Osteoblast (primary cell): ENCODE results near the gene TIMP3. TPM values are rescaled to one million over a fixed set of nuclear protein-coding genes. Genes with fewer than 3 reads are reported as not detected.
A peak's percentile ranks its signal among the peaks of the same experiment; 100 is the strongest.

ENCODE experiments used
- DNase-seq: peaks from one replicate; pipeline ENCODE4 v3.0.0; 2011; ENCODE audit warnings: low spot score, mixed read lengths; ENCODE audit not compliant: insufficient read length; ENCODE audit errors: missing footprints
- H2AFZ ChIP-seq: 2 replicates; pipeline ENCODE4 v1.6.0; 2011; ENCODE audit warnings: mild to moderate bottlenecking, low read length
- H3K27ac ChIP-seq: 2 replicates; pipeline ENCODE4 v1.5.1; 2011; ENCODE audit warnings: mild to moderate bottlenecking, low read depth, low read length, moderate library complexity
- H3K27me3 ChIP-seq: 2 replicates; pipeline ENCODE4 v1.6.0; 2012; ENCODE audit warnings: mild to moderate bottlenecking, control low read depth, inconsistent platforms, low read length, moderate library complexity; ENCODE audit not compliant: insufficient read depth
- H3K36me3 ChIP-seq: 2 replicates; pipeline ENCODE4 v1.5.1; 2011; ENCODE audit warnings: mild to moderate bottlenecking, low read length, control low read depth, moderate library complexity; ENCODE audit not compliant: insufficient read depth
- H3K4me1 ChIP-seq: 2 replicates; pipeline ENCODE4 v1.5.1; 2011; ENCODE audit warnings: mild to moderate bottlenecking, low read length, control low read depth, moderate library complexity; ENCODE audit not compliant: insufficient read depth
- H3K4me2 ChIP-seq: 2 replicates; pipeline ENCODE4 v1.6.0; 2011; ENCODE audit warnings: mild to moderate bottlenecking, low read length; ENCODE audit not compliant: insufficient read depth
- H3K4me3 ChIP-seq: fragments of 200-600 bp; sonication (generic); 3 replicates; pipeline ENCODE4 v1.5.1; 2012; ENCODE audit warnings: mild to moderate bottlenecking, low read length, inconsistent platforms; ENCODE audit not compliant: insufficient read depth
- H3K79me2 ChIP-seq: 2 replicates; pipeline ENCODE4 v1.6.0; 2012; ENCODE audit warnings: mild to moderate bottlenecking, low read length, control low read depth, inconsistent platforms; ENCODE audit not compliant: insufficient read depth
- H3K9me3 ChIP-seq: 2 replicates; pipeline ENCODE4 v1.5.1; 2011; ENCODE audit warnings: low read depth, low read length, control low read depth
- H4K20me1 ChIP-seq: 2 replicates; pipeline ENCODE4 v1.6.0; 2012; ENCODE audit warnings: mild to moderate bottlenecking, low read length, control low read depth; ENCODE audit not compliant: insufficient read depth
- total RNA-seq: library from RNA; depleted of rRNA; stranded (reverse); fragments of >200 nt; gene quantifications from 2 replicates; pipeline ENCODE4 v1.2.3, GENCODE V29; 2012
- TF ChIP-seq, protein P1 (sequence below): IDR thresholded peaks from 2 replicates; pipeline ENCODE4 v1.5.1; 2011; ENCODE audit warnings: mild to moderate bottlenecking, low read depth, low read length, moderate library complexity; ENCODE audit errors: extremely low read depth

Gene TIMP3
- total RNA-seq, 1 donor, result 1,293 TPM

DNA sequence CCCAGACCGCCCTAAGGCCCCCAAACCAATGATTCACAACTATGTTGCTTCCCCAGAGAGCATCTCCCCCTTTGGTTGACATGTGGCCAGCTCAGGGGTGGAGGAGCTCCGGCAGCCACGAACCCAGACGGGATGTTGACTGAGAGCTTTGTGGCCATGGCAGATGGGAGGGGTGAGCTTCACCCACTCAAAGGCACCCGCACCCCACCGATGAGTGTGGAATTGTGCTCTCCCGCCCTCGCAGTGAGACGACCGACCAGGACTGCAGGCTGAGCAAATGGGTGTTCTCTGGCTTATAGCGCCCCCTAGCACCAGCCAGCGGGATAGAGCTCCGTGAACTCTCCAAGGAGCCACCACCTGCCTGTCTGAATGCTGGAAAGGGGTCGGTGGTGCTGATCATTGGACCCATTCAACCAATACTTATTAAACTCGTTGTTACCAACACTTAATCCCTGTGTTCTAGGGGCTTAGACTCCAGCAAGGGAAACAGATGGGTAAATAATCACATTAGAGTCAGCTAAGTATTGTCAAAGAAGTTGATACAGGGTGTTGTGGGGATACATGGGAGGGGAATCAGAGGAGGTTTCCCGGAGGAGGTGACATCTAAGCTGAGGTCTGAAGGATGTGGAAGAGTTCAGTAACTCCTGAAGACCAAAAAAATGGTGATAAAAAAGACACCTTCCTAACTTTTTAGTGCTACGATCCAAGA is 4.5 kb upstream of the TIMP3 start:
- peaks cover 9% of the 10 kb centered on the region for H3K79me2 ChIP-seq
- peak overlapping the region; percentile 18 for H3K4me3 ChIP-seq
- peak overlapping the region; percentile 61 for H2AFZ ChIP-seq
- peak overlapping the region; percentile 11 for H3K27ac ChIP-seq
- H3K4me2 ChIP-seq, result peak overlapping the region; percentile 65
- H3K27me3 ChIP-seq, result no peaks in the 10 kb centered on the region
- no peaks in the 10 kb centered on the region for H3K36me3 ChIP-seq
- H3K4me1 ChIP-seq, result peaks cover 44% of the 10 kb centered on the region
- TF ChIP-seq, protein P1, sequence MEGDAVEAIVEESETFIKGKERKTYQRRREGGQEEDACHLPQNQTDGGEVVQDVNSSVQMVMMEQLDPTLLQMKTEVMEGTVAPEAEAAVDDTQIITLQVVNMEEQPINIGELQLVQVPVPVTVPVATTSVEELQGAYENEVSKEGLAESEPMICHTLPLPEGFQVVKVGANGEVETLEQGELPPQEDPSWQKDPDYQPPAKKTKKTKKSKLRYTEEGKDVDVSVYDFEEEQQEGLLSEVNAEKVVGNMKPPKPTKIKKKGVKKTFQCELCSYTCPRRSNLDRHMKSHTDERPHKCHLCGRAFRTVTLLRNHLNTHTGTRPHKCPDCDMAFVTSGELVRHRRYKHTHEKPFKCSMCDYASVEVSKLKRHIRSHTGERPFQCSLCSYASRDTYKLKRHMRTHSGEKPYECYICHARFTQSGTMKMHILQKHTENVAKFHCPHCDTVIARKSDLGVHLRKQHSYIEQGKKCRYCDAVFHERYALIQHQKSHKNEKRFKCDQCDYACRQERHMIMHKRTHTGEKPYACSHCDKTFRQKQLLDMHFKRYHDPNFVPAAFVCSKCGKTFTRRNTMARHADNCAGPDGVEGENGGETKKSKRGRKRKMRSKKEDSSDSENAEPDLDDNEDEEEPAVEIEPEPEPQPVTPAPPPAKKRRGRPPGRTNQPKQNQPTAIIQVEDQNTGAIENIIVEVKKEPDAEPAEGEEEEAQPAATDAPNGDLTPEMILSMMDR, result peak; percentile 96
- H4K20me1 ChIP-seq, result peaks cover 3% of the 10 kb centered on the region
- DNase-seq, result peak; percentile 95
- H3K9me3 ChIP-seq, result no peaks in the 10 kb centered on the region

DNA sequence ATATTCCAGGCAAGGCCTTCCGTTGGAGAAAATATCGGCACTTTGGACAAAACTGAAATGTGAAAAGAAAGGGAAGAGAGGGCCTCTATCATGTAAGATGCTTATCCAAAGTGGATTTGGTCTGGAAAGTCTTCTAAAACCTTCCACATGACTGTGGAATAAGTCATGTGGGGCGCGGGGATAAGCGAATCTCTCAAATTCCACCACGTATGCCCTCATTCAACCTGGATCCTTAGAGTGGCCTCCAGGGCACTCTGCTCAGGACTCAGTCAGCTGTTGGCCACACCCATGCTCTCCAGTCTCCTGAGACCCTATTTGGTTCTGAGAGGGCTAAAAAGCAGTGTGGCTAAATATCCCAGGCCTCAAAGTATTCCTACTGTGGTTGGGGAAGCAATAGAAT is 2.0 kb upstream of the TIMP3 start:
- Histone ChIP-seq H3K9me3 (no peaks in the 10 kb centered on the region), H3K4me2 (no peak overlapping the region), H3K27me3 (no peaks in the 10 kb centered on the region)

DNA sequence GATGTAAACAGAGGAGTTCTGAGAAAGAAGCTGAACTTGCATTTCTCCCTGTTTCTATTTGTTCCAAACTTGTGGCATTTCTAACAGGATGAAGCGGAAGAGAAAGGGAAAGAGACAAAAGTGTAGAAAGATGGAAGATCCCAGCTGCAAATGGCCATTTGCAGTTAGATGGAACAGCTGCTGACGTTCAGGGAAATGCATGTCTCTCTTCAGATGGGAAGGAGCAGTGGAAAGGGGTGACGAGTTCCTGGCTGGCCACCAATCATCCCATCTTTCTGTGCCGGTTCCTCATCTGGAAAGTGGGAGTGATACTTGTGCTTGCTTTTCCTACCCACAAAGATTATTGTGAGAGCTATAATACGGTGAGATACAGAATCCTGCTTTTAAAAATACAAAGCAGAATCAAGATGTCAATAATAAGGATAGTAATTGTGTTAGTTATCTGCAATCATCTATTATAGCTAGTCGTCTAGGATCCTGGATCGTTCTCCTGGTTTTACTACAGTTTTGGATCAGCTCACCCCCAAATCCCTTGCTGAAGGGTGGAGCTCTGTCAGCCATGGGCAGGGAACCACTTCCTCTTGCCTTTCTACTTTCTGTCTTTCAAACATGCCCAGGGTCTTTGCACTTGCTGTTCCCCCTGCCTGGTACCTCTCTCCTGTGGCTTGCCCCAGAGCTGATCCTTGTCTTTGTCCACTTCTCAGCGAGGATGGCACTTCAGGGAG is 1.2 kb upstream of the TIMP3 start:
- peak overlapping the region; percentile 73 for H3K4me3 ChIP-seq
- H3K36me3 ChIP-seq, result peaks cover 14% of the 10 kb centered on the region
- H3K4me1 ChIP-seq, result peaks cover 54% of the 10 kb centered on the region
- peak overlapping the region; percentile 49 for H3K27ac ChIP-seq
- TF ChIP-seq, protein P1, result no peak
- H4K20me1 ChIP-seq, result peaks cover 34% of the 10 kb centered on the region
- no peaks in the 10 kb centered on the region for H3K9me3 ChIP-seq
- H2AFZ ChIP-seq, result peak overlapping the region; percentile 58
- H3K4me2 ChIP-seq, result peak overlapping the region; percentile 69
- H3K79me2 ChIP-seq, result peaks cover 42% of the 10 kb centered on the region
- no peaks in the 10 kb centered on the region for H3K27me3 ChIP-seq
- DNase-seq, result no peak

More for the DNA sequence above, 2.0 kb upstream of the TIMP3 start:
- H3K4me3 ChIP-seq, result no peak overlapping the region
- peaks cover 27% of the 10 kb centered on the region for H4K20me1 ChIP-seq
- H3K27ac ChIP-seq, result no peak overlapping the region
- TF ChIP-seq, protein P1, result no peak
- H3K36me3 ChIP-seq, result peaks cover 7% of the 10 kb centered on the region
- peaks cover 33% of the 10 kb centered on the region for H3K79me2 ChIP-seq
- peaks cover 55% of the 10 kb centered on the region for H3K4me1 ChIP-seq
- no peak for DNase-seq
- no peak overlapping the region for H2AFZ ChIP-seq

DNA sequence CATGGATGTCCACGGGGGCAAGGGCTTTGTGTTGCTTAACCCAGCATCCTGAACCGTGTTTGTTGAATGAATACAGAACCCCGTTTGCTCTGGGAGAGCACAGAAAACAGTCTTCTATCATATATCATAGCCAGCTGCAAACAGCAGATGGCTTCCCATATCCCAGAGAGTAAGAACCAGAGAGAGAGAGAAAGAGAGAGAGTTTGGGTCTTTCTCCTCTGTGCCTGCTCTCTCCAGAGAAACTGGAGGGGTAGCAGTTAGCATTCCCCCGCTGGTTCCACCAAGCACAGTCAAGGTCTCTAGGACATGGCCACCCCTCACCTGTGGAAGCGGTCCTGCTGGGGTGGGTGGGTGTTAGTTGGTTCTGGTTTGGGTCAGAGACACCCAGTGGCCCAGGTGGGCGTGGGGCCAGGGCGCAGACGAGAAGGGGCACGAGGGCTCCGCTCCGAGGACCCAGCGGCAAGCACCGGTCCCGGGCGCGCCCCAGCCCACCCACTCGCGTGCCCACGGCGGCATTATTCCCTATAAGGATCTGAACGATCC is 440 bp upstream of the TIMP3 start:
- Histone ChIP-seq H3K4me2 (peak overlapping the region; percentile 69), H3K9me3 (no peaks in the 10 kb centered on the region), H3K27me3 (no peaks in the 10 kb centered on the region), H4K20me1 (peaks cover 42% of the 10 kb centered on the region), H3K4me3 (peak overlapping the region; percentile 73), H3K79me2 (peaks cover 49% of the 10 kb centered on the region), H3K27ac (peak overlapping the region; percentile 49), H3K4me1 (peaks cover 53% of the 10 kb centered on the region), H2AFZ (peak overlapping the region; percentile 58), H3K36me3 (peaks cover 21% of the 10 kb centered on the region)
- TF ChIP-seq, protein P1, result no peak
- DNase-seq, result no peak
